Left ventricle myocardium inferior (tissue), 1 donor: Measurements from ENCODE around the gene NUP153. TPM values are rescaled to one million over a fixed set of nuclear protein-coding genes. Genes with fewer than 3 reads are reported as not detected.

Experiments used
- DNase-seq: peaks from one replicate; pipeline ENCODE4 v3.0.0-alpha.2; 2020
- H3K27ac ChIP-seq: fragments of 200-600 bp; replicated peaks from 2 replicates; pipeline ENCODE4 v1.8.0; 2021
- H3K27me3 ChIP-seq: fragments of 200-600 bp; 2 replicates; pipeline ENCODE4 v1.8.0; 2021; ENCODE audit warnings: low read depth
- H3K36me3 ChIP-seq: fragments of 200-600 bp; 2 replicates; pipeline ENCODE4 v1.8.0; 2021
- H3K4me1 ChIP-seq: fragments of 200-600 bp; 2 replicates; pipeline ENCODE4 v1.8.0; 2021
- H3K4me3 ChIP-seq: fragments of 200-600 bp; 2 replicates; pipeline ENCODE4 v1.8.0; 2021; ENCODE audit warnings: mild to moderate bottlenecking, moderate library complexity
- H3K9me3 ChIP-seq: fragments of 200-600 bp; replicated peaks from 2 replicates; pipeline ENCODE4 v1.8.0; 2021
- CTCF ChIP-seq: fragments of 200-600 bp; IDR thresholded peaks from 2 replicates; pipeline ENCODE4 v1.8.0; 2021; ENCODE audit warnings: antibody characterized with exemption, mild to moderate bottlenecking, borderline replicate concordance
- intact Hi-C: fragments of 100-400 bp; cut with micrococcal nuclease; formaldehyde crosslinking; loops from one replicate; pipeline ENCODE4 v1.11.0; 2022
- total RNA-seq: library from RNA; stranded (reverse); fragmentation: NEBNext Ultra II Directional; extraction: Animal tissue kit (Norgen Biotek cat#: 25700); gene quantifications from one replicate; pipeline ENCODE4 v1.2.1, GENCODE V29; 2021
- donor health status: DM: no; HTN: yes; CAD: no; lungs with severe emphysema.

The NUP153 gene
- total RNA-seq, 1 donor from 2014 or later = 24.1 TPM

GRCh38 chr6:17683428-17683827 lies 23.3 kb downstream of the NUP153 start:
- no peak overlapping the region for H3K27ac ChIP-seq
- H3K27me3 ChIP-seq = no peaks in the 10 kb centered on the region
- H3K4me1 ChIP-seq = peaks cover 16% of the 10 kb centered on the region
- no peak for DNase-seq
- intact Hi-C loops = no loop called here
- no peak overlapping the region for H3K4me3 ChIP-seq
- peaks cover 34% of the 10 kb centered on the region for H3K36me3 ChIP-seq
- no peaks in the 10 kb centered on the region for H3K9me3 ChIP-seq
- no peak for TF ChIP-seq CTCF

GRCh38 chr6:17679726-17680125 lies 27.0 kb downstream of the NUP153 start:
- H3K36me3 ChIP-seq = peaks cover 13% of the 10 kb centered on the region
- H3K4me1 ChIP-seq = peaks cover 13% of the 10 kb centered on the region
- intact Hi-C loops = no loop called here

GRCh38 chr6:17677602-17678001 lies 29.1 kb downstream of the NUP153 start:
- no peak overlapping the region for H3K4me3 ChIP-seq
- peaks cover 28% of the 10 kb centered on the region for H3K36me3 ChIP-seq
- H3K9me3 ChIP-seq = no peaks in the 10 kb centered on the region
- no peak overlapping the region for H3K27ac ChIP-seq
- TF ChIP-seq CTCF = no peak
- peaks cover 8% of the 10 kb centered on the region for H3K4me1 ChIP-seq
- no peak for DNase-seq
- no peaks in the 10 kb centered on the region for H3K27me3 ChIP-seq
- intact Hi-C loops = no loop called here

More at GRCh38 chr6:17679726-17680125, 27.0 kb downstream of the NUP153 start:
- H3K27me3 ChIP-seq = no peaks in the 10 kb centered on the region
- H3K9me3 ChIP-seq = no peaks in the 10 kb centered on the region
- no peak overlapping the region for H3K4me3 ChIP-seq
- no peak overlapping the region for H3K27ac ChIP-seq
- DNase-seq = no peak
- TF ChIP-seq CTCF = no peak

GRCh38 chr6:17673543-17674254 lies 33.0 kb downstream of the NUP153 start:
- H3K27me3 ChIP-seq = no peaks in the 10 kb centered on the region
- H3K36me3 ChIP-seq = peaks cover 64% of the 10 kb centered on the region
- no peaks in the 10 kb centered on the region for H3K9me3 ChIP-seq
- no peak for TF ChIP-seq CTCF
- H3K4me1 ChIP-seq = no peaks in the 10 kb centered on the region
- H3K27ac ChIP-seq = no peak overlapping the region
- intact Hi-C loops = no loop called here
- DNase-seq = no peak
- H3K4me3 ChIP-seq = no peak overlapping the region

DNA sequence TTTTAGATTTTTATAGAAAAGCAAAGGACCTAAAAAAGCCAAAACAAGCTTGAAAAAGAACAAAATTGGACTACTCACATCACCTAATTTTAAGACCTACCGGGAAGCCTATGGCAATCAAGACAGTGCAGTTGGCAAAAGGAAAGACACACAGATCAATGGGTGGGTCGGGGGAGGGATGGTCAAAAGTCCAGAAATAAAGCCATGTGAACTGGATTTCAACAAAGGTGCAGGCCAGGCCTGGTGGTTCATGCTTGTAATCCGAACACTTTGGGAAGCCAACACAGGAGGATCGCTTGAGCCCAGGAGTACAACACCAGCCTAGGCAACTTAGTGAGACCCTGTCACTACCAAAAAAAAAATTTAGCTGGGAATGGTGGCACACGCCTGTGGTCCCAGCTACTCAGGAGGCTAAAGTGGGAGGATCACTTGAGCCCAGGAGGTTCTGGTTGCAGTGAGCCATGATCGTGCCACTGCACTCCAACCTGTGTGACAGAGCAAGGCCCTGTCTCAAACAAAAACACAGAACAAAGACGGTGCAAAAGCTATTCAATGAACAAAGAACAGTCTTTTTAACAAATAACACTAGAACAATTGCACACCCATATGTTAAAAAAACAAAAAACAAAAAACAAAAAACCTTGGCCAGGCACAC lies 34.5 kb downstream of the NUP153 start:
- no peaks in the 10 kb centered on the region for H3K4me1 ChIP-seq
- no peak overlapping the region for H3K27ac ChIP-seq
- TF ChIP-seq CTCF = no peak
- intact Hi-C loops = no loop called here
- H3K27me3 ChIP-seq = no peaks in the 10 kb centered on the region
- H3K4me3 ChIP-seq = no peak overlapping the region
- no peak for DNase-seq
- no peaks in the 10 kb centered on the region for H3K9me3 ChIP-seq
- H3K36me3 ChIP-seq = peaks cover 79% of the 10 kb centered on the region
